AG10803 (cell line): ENCODE measurements around the gene STX4.

Experiments
- DNase-seq: peaks from one replicate; pipeline ENCODE4 v3.0.0; 2010; ENCODE audit warnings: low read depth
- H3K4me3 ChIP-seq: 2 replicates; pipeline ENCODE4 v1.5.1; 2011; ENCODE audit warnings: mild to moderate bottlenecking, low read length, control low read depth
- CTCF ChIP-seq: conservative IDR thresholded peaks from 2 replicates; pipeline ENCODE4 v1.5.1; 2011; ENCODE audit warnings: mild to moderate bottlenecking, low read length, control low read depth, inconsistent platforms

STX4 gene

DNA sequence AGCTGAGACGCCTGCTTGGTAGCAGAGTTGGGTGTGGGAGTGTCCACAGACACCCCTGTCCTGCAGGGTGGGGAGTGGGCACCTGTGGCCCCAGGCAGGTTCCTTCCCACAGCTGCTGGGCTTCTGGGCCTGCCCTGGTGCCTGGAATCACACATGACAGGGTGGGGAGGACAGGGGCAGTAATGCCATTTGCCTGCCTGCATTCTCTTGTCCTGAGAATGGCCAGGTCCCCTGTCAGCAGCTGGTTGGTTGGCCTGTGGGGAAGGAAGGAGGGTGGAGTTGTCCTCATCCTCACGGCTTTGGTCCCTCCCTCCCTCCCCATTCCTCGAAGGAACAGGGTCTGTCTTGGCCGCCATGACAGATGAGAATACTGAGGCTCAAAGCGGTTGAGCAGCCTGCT, 50.2 kb downstream of the STX4 start:
- no peak for TF ChIP-seq CTCF
- H3K4me3 ChIP-seq: no peak overlapping the region
- no peak for DNase-seq

DNA sequence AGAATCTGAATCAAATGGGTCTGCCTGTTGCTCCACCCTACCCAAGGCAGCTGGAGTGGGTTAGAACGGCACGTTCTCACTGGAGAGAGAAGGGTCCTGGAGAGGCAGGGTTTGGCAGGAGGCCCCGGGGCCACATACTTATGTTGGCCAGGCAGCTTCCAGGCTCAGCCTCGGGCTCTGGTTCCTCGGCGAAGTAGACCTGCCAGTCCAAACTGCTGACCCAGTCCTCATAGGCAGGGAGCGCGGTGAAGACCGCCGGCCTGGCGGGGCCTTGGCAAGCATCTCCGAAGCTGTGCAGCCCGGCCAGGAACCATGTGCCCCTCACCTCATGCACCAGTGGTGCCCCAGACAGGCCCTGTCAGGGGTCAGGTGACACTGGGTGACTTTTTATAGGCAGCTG, 50.6 kb downstream of the STX4 start:
- TF ChIP-seq CTCF: no peak
- H3K4me3 ChIP-seq: no peak overlapping the region
- no peak for DNase-seq

GRCh38 chr16:31084584-31085302, 51.4 kb downstream of the STX4 start:
- H3K4me3 ChIP-seq: no peak overlapping the region
- TF ChIP-seq CTCF: no peak
- DNase-seq: no peak

DNA sequence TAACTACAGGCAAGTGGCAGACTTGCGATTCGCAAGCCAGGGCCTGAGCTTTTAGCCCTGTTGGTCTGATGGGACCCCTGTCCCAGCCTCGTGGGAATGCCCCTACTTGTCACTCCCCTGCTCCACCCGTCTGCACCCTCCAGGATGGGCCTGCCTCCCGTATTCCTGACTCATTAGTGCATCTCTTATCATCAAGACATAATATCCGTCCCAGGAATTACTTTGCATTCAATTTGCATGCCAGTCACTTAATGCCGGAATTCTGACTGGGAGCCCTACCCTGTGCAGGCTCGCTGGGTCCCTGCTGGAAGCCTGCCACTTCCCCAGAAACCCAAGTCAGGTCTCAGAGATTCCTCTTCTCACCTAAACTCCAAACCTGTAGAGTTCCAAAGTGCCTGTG, 52.1 kb downstream of the STX4 start:
- DNase-seq: no peak
- no peak overlapping the region for H3K4me3 ChIP-seq

GRCh38 chr16:31085873-31086628, 52.7 kb downstream of the STX4 start:
- no peak for TF ChIP-seq CTCF
- H3K4me3 ChIP-seq: no peak overlapping the region
- no peak for DNase-seq

More for the DNA sequence above, 52.1 kb downstream of the STX4 start:
- TF ChIP-seq CTCF: no peak

DNA sequence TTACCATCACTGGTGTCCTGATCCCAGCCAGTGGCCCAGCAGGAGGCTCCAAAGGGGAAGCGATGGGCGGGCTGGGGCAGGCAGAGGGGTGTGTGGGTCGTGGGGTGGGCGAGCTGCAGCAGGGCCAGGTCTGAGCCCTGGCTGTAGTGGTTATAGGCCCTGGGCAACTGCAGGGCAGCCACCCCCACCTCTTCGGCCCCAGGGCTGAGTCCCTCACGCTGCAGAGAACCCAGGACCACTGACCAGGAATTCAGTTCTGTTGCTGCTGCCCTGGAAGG, 53.2 kb downstream of the STX4 start:
- DNase-seq: no peak
- H3K4me3 ChIP-seq: no peak overlapping the region
- no peak for TF ChIP-seq CTCF

- H3K4me3 ChIP-seq: no peak overlapping the region
- DNase-seq: no peak
- TF ChIP-seq CTCF: no peak
Observed at GRCh38 chr16:31087481-31087880, 54.1 kb downstream of the STX4 start.
